SJCRH30 (cell line): ENCODE data around the gene S100PBP. TPM values are rescaled to one million over a fixed set of nuclear protein-coding genes. Genes with fewer than 3 reads are reported as not detected.

ENCODE experiments used
- DNase-seq, 2 experiments: peaks; one replicate each; pipeline ENCODE4 v3.0.0-alpha.2; 2015 to 2020
- H3K27ac ChIP-seq: fragments of 250-450 bp; sonication (Bioruptor Pico); 2 replicates; pipeline ENCODE4 v1.5.1; 2020; ENCODE audit warnings: mild to moderate bottlenecking, moderate library complexity
- H3K27me3 ChIP-seq: fragments of 250-450 bp; sonication (Bioruptor Pico); 2 replicates; pipeline ENCODE4 v1.5.1; 2020; ENCODE audit warnings: mild to moderate bottlenecking, moderate library complexity
- H3K36me3 ChIP-seq: fragments of 250-450 bp; sonication (Bioruptor Pico); 2 replicates; pipeline ENCODE4 v1.5.1; 2020; ENCODE audit warnings: mild to moderate bottlenecking, moderate library complexity
- H3K4me1 ChIP-seq: fragments of 250-450 bp; sonication (Bioruptor Pico); 2 replicates; pipeline ENCODE4 v1.5.1; 2020; ENCODE audit warnings: mild to moderate bottlenecking, moderate library complexity
- H3K4me3 ChIP-seq: fragments of 250-450 bp; sonication (Bioruptor Pico); 2 replicates; pipeline ENCODE4 v1.5.1; 2020; ENCODE audit warnings: mild to moderate bottlenecking, moderate library complexity
- H3K9me3 ChIP-seq: fragments of 250-450 bp; sonication (Bioruptor Pico); replicated peaks from 2 replicates; pipeline ENCODE4 v1.5.1; 2020; ENCODE audit warnings: mild to moderate bottlenecking, moderate library complexity
- total RNA-seq: library from RNA; depleted of rRNA; stranded (reverse); fragments of >200 nt; shearing (Covaris generic); gene quantifications from 2 replicates; pipeline ENCODE4 v1.2.3, GENCODE V29; 2014

S100PBP gene
- total RNA-seq, 1 experiment from 2014 or later = 42.6 TPM

- Histone ChIP-seq H3K27me3 (no peaks in the 10 kb centered on the region), H3K4me3 (no peak overlapping the region), H3K27ac (no peak overlapping the region), H3K36me3 (no peaks in the 10 kb centered on the region), H3K4me1 (peaks cover 15% of the 10 kb centered on the region), H3K9me3 (no peaks in the 10 kb centered on the region)
- no peak for DNase-seq
Measured at GRCh38 chr1:32878183-32878582, 60.7 kb downstream of the S100PBP start.

- H3K27ac ChIP-seq = no peak overlapping the region
- no peak overlapping the region for H3K4me3 ChIP-seq
- peaks cover 15% of the 10 kb centered on the region for H3K4me1 ChIP-seq
- no peaks in the 10 kb centered on the region for H3K36me3 ChIP-seq
- H3K27me3 ChIP-seq = no peaks in the 10 kb centered on the region
- DNase-seq = no peak
- no peaks in the 10 kb centered on the region for H3K9me3 ChIP-seq
Measured at GRCh38 chr1:32878637-32879041, 61.2 kb downstream of the S100PBP start.

DNA sequence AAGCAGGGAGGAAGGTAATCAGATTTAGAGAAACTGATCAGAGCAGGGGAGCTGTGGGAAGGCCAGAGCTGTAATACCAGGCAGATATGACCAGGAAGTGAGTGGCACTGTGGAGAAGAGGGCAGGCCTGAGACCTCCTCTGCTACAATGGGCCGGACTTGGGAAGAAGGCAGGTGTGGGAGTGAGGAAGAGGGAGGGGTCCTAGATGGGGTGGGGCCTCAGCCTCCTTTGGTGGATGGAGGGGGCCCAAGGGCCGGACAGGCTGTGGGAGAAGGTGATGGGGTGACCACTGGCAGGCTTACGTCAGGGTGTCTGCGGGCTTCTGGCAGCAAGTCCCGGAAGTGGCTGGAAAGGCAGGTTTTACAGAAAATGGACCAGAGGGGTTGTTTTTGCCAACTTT lies 63.8 kb downstream of the S100PBP start:
- H3K9me3 ChIP-seq = no peaks in the 10 kb centered on the region
- no peaks in the 10 kb centered on the region; the same call in none of the 2 replicates for H3K27me3 ChIP-seq
- peaks cover 15% of the 10 kb centered on the region for H3K4me1 ChIP-seq
- no peaks in the 10 kb centered on the region for H3K36me3 ChIP-seq
- DNase-seq = no peak
- H3K4me3 ChIP-seq = no peak overlapping the region
- no peak overlapping the region for H3K27ac ChIP-seq

GRCh38 chr1:32881871-32882850 lies 64.7 kb downstream of the S100PBP start:
- Histone ChIP-seq H3K4me3 (no peak overlapping the region), H3K36me3 (no peaks in the 10 kb centered on the region), H3K27ac (no peak overlapping the region), H3K27me3 (no peaks in the 10 kb centered on the region; the same call in none of the 2 replicates), H3K9me3 (no peaks in the 10 kb centered on the region), H3K4me1 (peaks cover 12% of the 10 kb centered on the region)
- DNase-seq = peak; percentile 31 to 46

DNA sequence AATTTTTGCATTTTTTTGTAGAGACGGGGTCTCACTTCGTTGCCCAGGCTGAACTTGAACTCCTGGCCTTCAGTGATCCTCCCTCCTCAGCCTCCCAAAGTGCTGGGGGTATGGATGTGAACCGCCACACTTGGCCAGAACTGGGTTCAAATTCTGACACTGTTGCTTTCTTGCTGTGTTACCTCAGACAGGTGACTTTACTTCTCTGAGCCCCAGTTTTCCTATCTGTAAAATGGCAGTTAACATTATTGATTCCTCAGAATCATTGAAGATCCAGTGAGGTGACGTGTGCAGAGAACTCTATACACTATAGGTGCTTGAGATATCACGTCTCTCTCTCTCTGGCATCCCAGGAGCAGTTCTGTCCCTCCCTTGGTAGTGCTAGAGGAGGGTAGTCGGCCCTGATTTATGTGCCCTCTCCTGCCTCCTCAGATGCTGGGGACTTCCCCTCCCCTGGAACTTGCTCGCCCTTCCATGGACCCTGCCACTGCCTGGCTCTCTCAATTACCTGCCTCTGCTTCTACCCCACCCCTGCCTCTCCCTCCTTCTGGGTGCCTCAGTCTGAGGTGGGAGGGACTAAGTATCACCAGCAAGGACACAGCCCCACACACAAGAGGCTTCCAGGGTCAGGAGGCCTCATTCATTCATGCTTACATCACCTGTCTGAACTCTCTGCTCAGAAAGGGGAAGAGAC lies 66.0 kb downstream of the S100PBP start:
- no peaks in the 10 kb centered on the region for H3K9me3 ChIP-seq
- no peaks in the 10 kb centered on the region for H3K36me3 ChIP-seq
- H3K4me1 ChIP-seq = peaks cover 7% of the 10 kb centered on the region; the same call in 1 of the 2 replicates
- no peak overlapping the region for H3K4me3 ChIP-seq
- DNase-seq = no peak
- no peaks in the 10 kb centered on the region; the same call in none of the 2 replicates for H3K27me3 ChIP-seq
- no peak overlapping the region for H3K27ac ChIP-seq

- Histone ChIP-seq H3K4me1 (peaks cover 5% of the 10 kb centered on the region; the same call in 1 of the 2 replicates), H3K27ac (no peak overlapping the region), H3K9me3 (no peaks in the 10 kb centered on the region), H3K4me3 (no peak overlapping the region), H3K36me3 (no peaks in the 10 kb centered on the region), H3K27me3 (no peaks in the 10 kb centered on the region; the same call in none of the 2 replicates)
- no peak for DNase-seq
Measured at GRCh38 chr1:32884032-32884372, 66.5 kb downstream of the S100PBP start.

GRCh38 chr1:32884726-32885125 lies 67.3 kb downstream of the S100PBP start:
- no peaks in the 10 kb centered on the region for H3K36me3 ChIP-seq
- DNase-seq = no peak
- H3K4me1 ChIP-seq = peaks cover 5% of the 10 kb centered on the region; the same call in 1 of the 2 replicates
- H3K4me3 ChIP-seq = no peak overlapping the region
- H3K27ac ChIP-seq = no peak overlapping the region
- no peaks in the 10 kb centered on the region; the same call in none of the 2 replicates for H3K27me3 ChIP-seq
- no peaks in the 10 kb centered on the region for H3K9me3 ChIP-seq

GRCh38 chr1:32885676-32886003 lies 68.2 kb downstream of the S100PBP start:
- Histone ChIP-seq H3K36me3 (no peaks in the 10 kb centered on the region), H3K27me3 (no peaks in the 10 kb centered on the region; the same call in none of the 2 replicates), H3K4me1 (peaks cover 5% of the 10 kb centered on the region; the same call in 1 of the 2 replicates), H3K4me3 (no peak overlapping the region), H3K27ac (no peak overlapping the region), H3K9me3 (no peaks in the 10 kb centered on the region)
- DNase-seq = no peak

- Histone ChIP-seq H3K4me1 (peaks cover 5% of the 10 kb centered on the region; the same call in 1 of the 2 replicates), H3K4me3 (no peak within 1 kb of the TSS), H3K36me3 (no peaks in the 10 kb centered on the region), H3K27ac (no peak within 1 kb of the TSS), H3K9me3 (no peaks in the 10 kb centered on the region), H3K27me3 (no peaks in the 10 kb centered on the region; the same call in none of the 2 replicates)
- DNase-seq = peak; percentile 80 to 88
Measured at GRCh38 chr1:32886004-32886827, 68.8 kb downstream of the S100PBP start, which contains the start of gene HPCA. TSS of gene HPCA (plus strand) at chr1:32886491. CDS start at chr1:32888899, 2,408 bp downstream.

DNA sequence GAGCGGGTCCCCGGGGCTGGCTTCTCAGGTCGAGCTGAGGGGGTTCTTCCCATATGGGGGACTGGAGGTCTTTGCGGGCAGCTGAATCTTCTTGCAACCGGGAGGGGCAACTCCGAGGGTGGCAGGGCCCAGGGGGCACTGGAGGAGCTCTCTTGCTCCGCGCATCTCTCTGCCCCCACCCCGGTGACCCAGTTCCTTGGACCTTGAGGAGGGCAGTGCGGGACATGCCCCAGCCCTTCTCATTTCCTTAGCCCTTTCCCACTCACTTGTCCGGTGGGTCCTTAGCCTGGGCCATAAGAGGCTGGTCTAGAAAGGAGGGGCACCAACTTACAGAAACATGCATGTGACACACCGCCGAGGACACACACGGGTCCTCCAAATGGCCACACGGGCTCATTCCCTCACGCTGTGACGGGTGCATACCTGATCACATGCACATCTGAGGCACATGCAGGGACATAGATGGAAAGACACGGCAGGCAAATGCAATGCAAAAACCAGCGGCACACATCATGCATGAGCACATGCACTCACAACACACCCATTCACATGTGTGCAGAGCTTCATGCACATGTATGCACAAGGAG lies 69.5 kb downstream of the S100PBP start:
- Histone ChIP-seq H3K4me1 (peaks cover 5% of the 10 kb centered on the region; the same call in 1 of the 2 replicates), H3K9me3 (no peaks in the 10 kb centered on the region), H3K36me3 (no peaks in the 10 kb centered on the region), H3K4me3 (no peak overlapping the region), H3K27me3 (no peaks in the 10 kb centered on the region; the same call in none of the 2 replicates), H3K27ac (no peak overlapping the region)
- no peak for DNase-seq

GRCh38 chr1:32887623-32888022 lies 70.2 kb downstream of the S100PBP start:
- no peak for DNase-seq

DNA sequence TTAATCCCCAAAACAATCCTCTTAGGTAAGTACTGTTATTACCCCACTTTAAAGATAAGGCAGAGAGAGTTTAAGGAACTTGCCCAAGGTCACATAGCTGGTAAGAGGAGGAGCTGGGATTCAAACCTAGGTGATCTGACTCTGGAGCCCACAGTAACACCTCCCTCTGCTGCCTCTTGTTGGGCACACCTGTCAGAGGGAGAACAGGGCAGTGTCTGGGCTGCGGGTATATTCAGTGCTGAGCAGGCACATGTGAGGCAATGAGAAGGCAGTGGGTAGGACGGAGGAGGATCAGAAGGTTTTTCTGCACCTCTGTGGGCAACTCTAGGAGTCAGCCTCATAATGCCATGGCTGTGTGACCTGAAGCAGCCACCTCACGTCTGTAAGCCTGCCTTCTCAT lies 70.7 kb downstream of the S100PBP start:
- Histone ChIP-seq H3K36me3 (no peaks in the 10 kb centered on the region), H3K9me3 (no peaks in the 10 kb centered on the region), H3K27ac (no peak overlapping the region), H3K27me3 (no peaks in the 10 kb centered on the region; the same call in none of the 2 replicates), H3K4me1 (no peaks in the 10 kb centered on the region), H3K4me3 (no peak overlapping the region)
- no peak for DNase-seq

More at GRCh38 chr1:32887623-32888022, 70.2 kb downstream of the S100PBP start:
- no peaks in the 10 kb centered on the region; the same call in none of the 2 replicates for H3K27me3 ChIP-seq
- no peak overlapping the region for H3K4me3 ChIP-seq
- H3K36me3 ChIP-seq = no peaks in the 10 kb centered on the region
- H3K9me3 ChIP-seq = no peaks in the 10 kb centered on the region
- H3K27ac ChIP-seq = no peak overlapping the region
- H3K4me1 ChIP-seq = no peaks in the 10 kb centered on the region

DNA sequence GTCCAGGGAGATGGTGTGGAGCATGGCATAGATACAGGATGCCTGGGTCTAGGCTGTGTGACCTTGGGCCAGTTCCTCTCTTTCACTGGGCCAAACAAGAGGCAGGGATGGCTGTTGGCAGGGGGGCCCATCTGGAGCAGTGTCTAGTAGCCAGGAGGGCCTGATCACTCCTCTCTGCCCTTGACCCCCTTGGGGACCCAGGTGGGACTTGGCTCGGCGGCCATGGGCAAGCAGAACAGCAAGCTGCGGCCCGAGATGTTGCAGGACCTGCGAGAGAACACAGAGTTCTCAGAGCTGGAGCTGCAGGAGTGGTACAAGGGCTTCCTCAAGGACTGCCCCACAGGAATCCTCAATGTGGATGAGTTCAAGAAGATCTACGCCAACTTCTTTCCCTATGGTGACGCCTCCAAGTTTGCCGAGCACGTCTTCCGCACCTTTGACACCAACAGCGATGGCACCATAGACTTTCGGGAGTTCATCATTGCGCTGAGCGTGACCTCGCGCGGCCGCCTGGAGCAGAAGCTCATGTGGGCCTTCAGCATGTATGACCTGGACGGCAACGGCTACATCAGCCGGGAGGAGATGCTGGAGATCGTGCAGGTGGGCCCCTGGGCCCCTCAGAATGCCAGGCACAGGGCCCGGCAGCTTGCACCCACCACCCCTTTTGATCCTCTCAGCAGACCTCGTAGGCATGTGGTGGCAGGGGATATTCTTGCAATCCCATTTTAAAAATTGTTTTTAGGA lies 71.4 kb downstream of the S100PBP start:
- Histone ChIP-seq H3K27me3 (no peaks in the 10 kb centered on the region; the same call in none of the 2 replicates), H3K9me3 (no peaks in the 10 kb centered on the region), H3K36me3 (no peaks in the 10 kb centered on the region), H3K4me3 (no peak overlapping the region), H3K4me1 (no peaks in the 10 kb centered on the region), H3K27ac (no peak overlapping the region)
- DNase-seq = no peak
